GM23338 (cell line): Measurements from ENCODE around the gene WASL. TPM values are rescaled to one million over a fixed set of nuclear protein-coding genes. Genes with fewer than 3 reads are reported as not detected.

Source experiments
- ATAC-seq: fragments of 200-7000 bp; cut with Tn5 transposase; 3 replicates; pipeline ENCODE4 v1.9.1; 2020
- DNase-seq: peaks from one replicate; pipeline ENCODE4 v3.0.0-alpha.2; 2015; ENCODE audit warnings: low spot score
- H2AFZ ChIP-seq: fragments of 200-600 bp; sonication (generic); 2 replicates; pipeline ENCODE4 v1.8.0; 2016; ENCODE audit warnings: antibody characterized with exemption, mild to moderate bottlenecking, moderate library complexity
- H3F3A ChIP-seq: fragments of 200-600 bp; sonication (generic); replicated peaks from 2 replicates; pipeline ENCODE4 v1.8.0; 2017; ENCODE audit warnings: antibody characterized with exemption, mixed run types, low read depth
- H3K27ac ChIP-seq: fragments of 200-600 bp; sonication (generic); 2 replicates; pipeline ENCODE4 v1.6.1; 2016; ENCODE audit warnings: low read depth
- H3K27me3 ChIP-seq: fragments of 200-600 bp; sonication (generic); 2 replicates; pipeline ENCODE4 v1.8.0; 2016; ENCODE audit warnings: mild to moderate bottlenecking, mixed run types, moderate library complexity; ENCODE audit not compliant: insufficient read depth
- H3K36me3 ChIP-seq: fragments of 200-600 bp; sonication (generic); 2 replicates; pipeline ENCODE4 v1.8.0; 2016; ENCODE audit warnings: mild to moderate bottlenecking; ENCODE audit not compliant: insufficient read depth
- H3K4me1 ChIP-seq: fragments of 200-600 bp; sonication (generic); 2 replicates; pipeline ENCODE4 v1.8.0; 2016; ENCODE audit warnings: mild to moderate bottlenecking, moderate library complexity; ENCODE audit not compliant: insufficient read depth
- H3K4me2 ChIP-seq: fragments of 200-600 bp; sonication (generic); 2 replicates; pipeline ENCODE4 v1.7.1; 2017; ENCODE audit warnings: mixed run types
- H3K4me3 ChIP-seq: fragments of 200-600 bp; sonication (generic); 2 replicates; pipeline ENCODE4 v1.6.1; 2016; ENCODE audit warnings: mixed run types
- H3K79me2 ChIP-seq: fragments of 200-600 bp; sonication (generic); replicated peaks from 2 replicates; pipeline ENCODE4 v1.8.0; 2017; ENCODE audit warnings: mild to moderate bottlenecking; ENCODE audit not compliant: insufficient read depth
- H3K9me2 ChIP-seq: fragments of 200-600 bp; sonication (generic); 2 replicates; pipeline ENCODE4 v1.8.0; 2017; ENCODE audit not compliant: insufficient read depth
- H4K20me1 ChIP-seq: fragments of 200-600 bp; sonication (generic); replicated peaks from 2 replicates; pipeline ENCODE4 v1.8.0; 2017; ENCODE audit warnings: mild to moderate bottlenecking; ENCODE audit not compliant: insufficient read depth
- H3K27ac Mint-ChIP-seq: 2 replicates; pipeline ENCODE4 v1.8.0; 2020; ENCODE audit warnings: inconsistent platforms, mild to moderate bottlenecking, moderate library complexity, mixed read lengths
- H3K27me3 Mint-ChIP-seq: 3 replicates; pipeline ENCODE4 v1.8.0; 2022; ENCODE audit warnings: low read depth, mild to moderate bottlenecking, moderate library complexity, mixed read lengths, inconsistent platforms; ENCODE audit not compliant: insufficient read depth, poor library complexity
- H3K36me3 Mint-ChIP-seq: 3 replicates; pipeline ENCODE4 v1.8.0; 2021; ENCODE audit warnings: low read depth, mild to moderate bottlenecking, inconsistent platforms, moderate library complexity, mixed read lengths
- H3K4me1 Mint-ChIP-seq: 3 replicates; pipeline ENCODE4 v1.8.0; 2020; ENCODE audit warnings: mild to moderate bottlenecking, inconsistent platforms, mixed read lengths
- H3K4me3 Mint-ChIP-seq: 3 replicates; pipeline ENCODE4 v1.8.0; 2021; ENCODE audit warnings: moderate library complexity, mild to moderate bottlenecking, inconsistent platforms, mixed read lengths
- H3K9me3 Mint-ChIP-seq: 3 replicates; pipeline ENCODE4 v1.8.0; 2020; ENCODE audit warnings: moderate library complexity, mild to moderate bottlenecking, inconsistent platforms, mixed read lengths
- CREB1 ChIP-seq: fragments of 250-450 bp; sonication (Bioruptor Pico); IDR thresholded peaks from 2 replicates; pipeline ENCODE4 v1.5.0; 2020; ENCODE audit warnings: low read depth, mild to moderate bottlenecking, moderate library complexity
- EZH2 ChIP-seq: fragments of 200-600 bp; sonication (generic); IDR thresholded peaks from one replicate; pipeline ENCODE4 v1.8.0; 2017; ENCODE audit warnings: antibody characterized with exemption, mild to moderate bottlenecking, low read depth; ENCODE audit not compliant: unreplicated experiment
- EZH2phosphoT487 ChIP-seq: fragments of 200-600 bp; sonication (generic); IDR thresholded peaks from one replicate; pipeline ENCODE4 v1.8.1; 2018; ENCODE audit warnings: antibody characterized with exemption; ENCODE audit not compliant: unreplicated experiment
- JUNB ChIP-seq: IDR thresholded peaks from one replicate; pipeline ENCODE4 v1.6.1; 2016; ENCODE audit warnings: antibody characterized with exemption; ENCODE audit not compliant: unreplicated experiment
- NANOG ChIP-seq: IDR thresholded peaks from 2 replicates; pipeline ENCODE4 v1.6.1; 2016; ENCODE audit warnings: antibody characterized with exemption, borderline replicate concordance
- POLR2AphosphoS5 ChIP-seq: IDR thresholded peaks from 2 replicates; pipeline ENCODE4 v1.6.1; 2016; ENCODE audit warnings: antibody characterized with exemption, low read depth
- STAT1 ChIP-seq: IDR thresholded peaks from one replicate; pipeline ENCODE4 v1.6.1; 2016; ENCODE audit warnings: antibody characterized with exemption; ENCODE audit not compliant: unreplicated experiment
- ZNF114 ChIP-seq: fragments of 250-450 bp; sonication (Bioruptor Pico); IDR thresholded peaks from 2 replicates; pipeline ENCODE4 v1.5.0; 2020; ENCODE audit warnings: mild to moderate bottlenecking, moderate library complexity
- ZNF331 ChIP-seq: fragments of 250-450 bp; sonication (Bioruptor Pico); IDR thresholded peaks from 2 replicates; pipeline ENCODE4 v1.5.0; 2020; ENCODE audit warnings: low read depth, mild to moderate bottlenecking, moderate library complexity
- polyA plus RNA-seq: library from polyadenylated mRNA; unstranded; fragments of >200 nt; fragmentation: Nextera tagmentation; extraction: Ambion mirVana; gene quantifications from 2 replicates; pipeline ENCODE4 v1.2.1, GENCODE V29; 2016
- total RNA-seq: library from RNA; depleted of rRNA; stranded (reverse); fragments of >200 nt; shearing (Covaris generic); gene quantifications from 2 replicates; pipeline ENCODE4 v1.2.3, GENCODE V29; 2014
- TF ChIP-seq, protein P1 (sequence below): IDR thresholded peaks from 2 replicates; pipeline ENCODE4 v1.6.1; 2016; ENCODE audit warnings: antibody characterized with exemption
- TF ChIP-seq, protein P2 (sequence below): fragments of 250-450 bp; sonication (Bioruptor Pico); IDR thresholded peaks from 2 replicates; pipeline ENCODE4 v1.5.0; 2020; ENCODE audit warnings: mild to moderate bottlenecking, moderate library complexity
- TF ChIP-seq, protein P3 (sequence below), 2 experiments: fragments of 200-600 bp in 1 of 2; sonication (generic) in 1 of 2; conservative IDR thresholded peaks; 2 replicates each; pipeline versions ENCODE4 v1.5.1 to v1.6.1; 2016 to 2017; ENCODE audit warnings: antibody characterized with exemption in 2 of 2, low read depth in 2 of 2, mild to moderate bottlenecking in 2 of 2, moderate library complexity in 1 of 2

Gene WASL
- total and polyA plus RNA-seq, 2 experiments from 2014 or later, result 36.4 to 45.3 TPM

DNA sequence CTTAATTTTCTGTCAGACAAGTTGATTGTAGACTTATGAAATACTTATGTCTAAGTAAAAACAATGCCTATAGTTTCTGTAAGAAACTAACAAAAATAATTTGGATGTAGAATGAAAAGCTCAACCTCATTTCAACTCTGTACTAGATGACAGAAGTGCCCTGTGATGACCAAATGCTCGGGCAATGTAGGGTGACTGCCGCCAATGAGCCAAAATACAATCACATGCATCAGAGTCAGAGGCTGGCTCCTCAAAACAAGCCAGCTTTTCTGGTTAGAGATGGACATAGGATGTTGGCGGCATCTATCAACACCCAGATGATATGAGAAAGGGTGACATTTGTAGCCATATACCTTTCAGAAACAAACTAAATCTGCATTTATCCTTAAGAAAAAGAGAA lies 69.2 kb downstream of the WASL start:
- Histone ChIP-seq H3K9me2 (no peaks in the 10 kb centered on the region), H4K20me1 (no peaks in the 10 kb centered on the region), H3F3A (no peaks in the 10 kb centered on the region), H3K4me1 (0 out of 2 replicates have a peak, but pooled peaks cover 4% of the 10 kb centered on the region), H3K4me3 (no peak overlapping the region), H3K79me2 (no peaks in the 10 kb centered on the region), H3K27ac (no peak overlapping the region), H3K27me3 (no peaks in the 10 kb centered on the region), H3K4me2 (no peak overlapping the region), H2AFZ (no peak overlapping the region), H3K36me3 (0 out of 2 replicates have a peak, but pooled peaks cover 9% of the 10 kb centered on the region)
- DNase-seq (no peak), ATAC-seq (no peak)
- Mint-ChIP-seq H3K4me3 (no peak overlapping the region), H3K36me3 (peaks cover 4% of the 10 kb centered on the region; the same call in 1 of the 3 replicates), H3K9me3 (no peaks in the 10 kb centered on the region), H3K27me3 (peaks cover 2% of the 10 kb centered on the region), H3K4me1 (peaks cover 13% of the 10 kb centered on the region), H3K27ac (no peak overlapping the region)
- TF ChIP-seq JUNB, result no peak
- TF ChIP-seq CREB1, result no peak
- TF ChIP-seq, protein P1, sequence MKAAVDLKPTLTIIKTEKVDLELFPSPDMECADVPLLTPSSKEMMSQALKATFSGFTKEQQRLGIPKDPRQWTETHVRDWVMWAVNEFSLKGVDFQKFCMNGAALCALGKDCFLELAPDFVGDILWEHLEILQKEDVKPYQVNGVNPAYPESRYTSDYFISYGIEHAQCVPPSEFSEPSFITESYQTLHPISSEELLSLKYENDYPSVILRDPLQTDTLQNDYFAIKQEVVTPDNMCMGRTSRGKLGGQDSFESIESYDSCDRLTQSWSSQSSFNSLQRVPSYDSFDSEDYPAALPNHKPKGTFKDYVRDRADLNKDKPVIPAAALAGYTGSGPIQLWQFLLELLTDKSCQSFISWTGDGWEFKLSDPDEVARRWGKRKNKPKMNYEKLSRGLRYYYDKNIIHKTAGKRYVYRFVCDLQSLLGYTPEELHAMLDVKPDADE, result no peak
- TF ChIP-seq ZNF331 (CRISPR knock-in tag), result no peak
- TF ChIP-seq EZH2phosphoT487, result no peak
- no peak for TF ChIP-seq STAT1
- TF ChIP-seq POLR2AphosphoS5, result no peak
- TF ChIP-seq, protein P2, sequence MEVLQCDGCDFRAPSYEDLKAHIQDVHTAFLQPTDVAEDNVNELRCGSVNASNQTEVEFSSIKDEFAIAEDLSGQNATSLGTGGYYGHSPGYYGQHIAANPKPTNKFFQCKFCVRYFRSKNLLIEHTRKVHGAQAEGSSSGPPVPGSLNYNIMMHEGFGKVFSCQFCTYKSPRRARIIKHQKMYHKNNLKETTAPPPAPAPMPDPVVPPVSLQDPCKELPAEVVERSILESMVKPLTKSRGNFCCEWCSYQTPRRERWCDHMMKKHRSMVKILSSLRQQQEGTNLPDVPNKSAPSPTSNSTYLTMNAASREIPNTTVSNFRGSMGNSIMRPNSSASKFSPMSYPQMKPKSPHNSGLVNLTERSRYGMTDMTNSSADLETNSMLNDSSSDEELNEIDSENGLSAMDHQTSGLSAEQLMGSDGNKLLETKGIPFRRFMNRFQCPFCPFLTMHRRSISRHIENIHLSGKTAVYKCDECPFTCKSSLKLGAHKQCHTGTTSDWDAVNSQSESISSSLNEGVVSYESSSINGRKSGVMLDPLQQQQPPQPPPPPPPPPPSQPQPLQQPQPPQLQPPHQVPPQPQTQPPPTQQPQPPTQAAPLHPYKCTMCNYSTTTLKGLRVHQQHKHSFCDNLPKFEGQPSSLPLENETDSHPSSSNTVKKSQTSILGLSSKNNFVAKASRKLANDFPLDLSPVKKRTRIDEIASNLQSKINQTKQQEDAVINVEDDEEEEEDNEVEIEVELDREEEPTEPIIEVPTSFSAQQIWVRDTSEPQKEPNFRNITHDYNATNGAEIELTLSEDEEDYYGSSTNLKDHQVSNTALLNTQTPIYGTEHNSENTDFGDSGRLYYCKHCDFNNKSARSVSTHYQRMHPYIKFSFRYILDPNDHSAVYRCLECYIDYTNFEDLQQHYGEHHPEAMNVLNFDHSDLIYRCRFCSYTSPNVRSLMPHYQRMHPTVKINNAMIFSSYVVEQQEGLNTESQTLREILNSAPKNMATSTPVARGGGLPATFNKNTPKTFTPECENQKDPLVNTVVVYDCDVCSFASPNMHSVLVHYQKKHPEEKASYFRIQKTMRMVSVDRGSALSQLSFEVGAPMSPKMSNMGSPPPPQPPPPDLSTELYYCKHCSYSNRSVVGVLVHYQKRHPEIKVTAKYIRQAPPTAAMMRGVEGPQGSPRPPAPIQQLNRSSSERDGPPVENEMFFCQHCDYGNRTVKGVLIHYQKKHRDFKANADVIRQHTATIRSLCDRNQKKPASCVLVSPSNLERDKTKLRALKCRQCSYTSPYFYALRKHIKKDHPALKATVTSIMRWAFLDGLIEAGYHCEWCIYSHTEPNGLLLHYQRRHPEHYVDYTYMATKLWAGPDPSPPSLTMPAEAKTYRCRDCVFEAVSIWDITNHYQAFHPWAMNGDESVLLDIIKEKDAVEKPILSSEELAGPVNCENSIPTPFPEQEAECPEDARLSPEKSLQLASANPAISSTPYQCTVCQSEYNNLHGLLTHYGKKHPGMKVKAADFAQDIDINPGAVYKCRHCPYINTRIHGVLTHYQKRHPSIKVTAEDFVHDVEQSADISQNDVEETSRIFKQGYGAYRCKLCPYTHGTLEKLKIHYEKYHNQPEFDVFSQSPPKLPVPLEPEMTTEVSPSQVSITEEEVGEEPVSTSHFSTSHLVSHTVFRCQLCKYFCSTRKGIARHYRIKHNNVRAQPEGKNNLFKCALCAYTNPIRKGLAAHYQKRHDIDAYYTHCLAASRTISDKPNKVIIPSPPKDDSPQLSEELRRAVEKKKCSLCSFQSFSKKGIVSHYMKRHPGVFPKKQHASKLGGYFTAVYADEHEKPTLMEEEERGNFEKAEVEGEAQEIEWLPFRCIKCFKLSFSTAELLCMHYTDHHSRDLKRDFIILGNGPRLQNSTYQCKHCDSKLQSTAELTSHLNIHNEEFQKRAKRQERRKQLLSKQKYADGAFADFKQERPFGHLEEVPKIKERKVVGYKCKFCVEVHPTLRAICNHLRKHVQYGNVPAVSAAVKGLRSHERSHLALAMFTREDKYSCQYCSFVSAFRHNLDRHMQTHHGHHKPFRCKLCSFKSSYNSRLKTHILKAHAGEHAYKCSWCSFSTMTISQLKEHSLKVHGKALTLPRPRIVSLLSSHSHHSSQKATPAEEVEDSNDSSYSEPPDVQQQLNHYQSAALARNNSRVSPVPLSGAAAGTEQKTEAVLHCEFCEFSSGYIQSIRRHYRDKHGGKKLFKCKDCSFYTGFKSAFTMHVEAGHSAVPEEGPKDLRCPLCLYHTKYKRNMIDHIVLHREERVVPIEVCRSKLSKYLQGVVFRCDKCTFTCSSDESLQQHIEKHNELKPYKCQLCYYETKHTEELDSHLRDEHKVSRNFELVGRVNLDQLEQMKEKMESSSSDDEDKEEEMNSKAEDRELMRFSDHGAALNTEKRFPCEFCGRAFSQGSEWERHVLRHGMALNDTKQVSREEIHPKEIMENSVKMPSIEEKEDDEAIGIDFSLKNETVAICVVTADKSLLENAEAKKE (CRISPR knock-in tag), result no peak
- no peak for TF ChIP-seq ZNF114 (CRISPR knock-in tag)
- TF ChIP-seq, protein P3, sequence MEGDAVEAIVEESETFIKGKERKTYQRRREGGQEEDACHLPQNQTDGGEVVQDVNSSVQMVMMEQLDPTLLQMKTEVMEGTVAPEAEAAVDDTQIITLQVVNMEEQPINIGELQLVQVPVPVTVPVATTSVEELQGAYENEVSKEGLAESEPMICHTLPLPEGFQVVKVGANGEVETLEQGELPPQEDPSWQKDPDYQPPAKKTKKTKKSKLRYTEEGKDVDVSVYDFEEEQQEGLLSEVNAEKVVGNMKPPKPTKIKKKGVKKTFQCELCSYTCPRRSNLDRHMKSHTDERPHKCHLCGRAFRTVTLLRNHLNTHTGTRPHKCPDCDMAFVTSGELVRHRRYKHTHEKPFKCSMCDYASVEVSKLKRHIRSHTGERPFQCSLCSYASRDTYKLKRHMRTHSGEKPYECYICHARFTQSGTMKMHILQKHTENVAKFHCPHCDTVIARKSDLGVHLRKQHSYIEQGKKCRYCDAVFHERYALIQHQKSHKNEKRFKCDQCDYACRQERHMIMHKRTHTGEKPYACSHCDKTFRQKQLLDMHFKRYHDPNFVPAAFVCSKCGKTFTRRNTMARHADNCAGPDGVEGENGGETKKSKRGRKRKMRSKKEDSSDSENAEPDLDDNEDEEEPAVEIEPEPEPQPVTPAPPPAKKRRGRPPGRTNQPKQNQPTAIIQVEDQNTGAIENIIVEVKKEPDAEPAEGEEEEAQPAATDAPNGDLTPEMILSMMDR (conservative IDR thresholded peaks at IDR 0.05; ENCODE audit: low read depth in 2 of 2), result no peak
- TF ChIP-seq NANOG, result no peak
- TF ChIP-seq EZH2, result no peak
